Measurements from ENCODE around the gene DCAF16. TPM values are rescaled to one million over a fixed set of nuclear protein-coding genes. Genes with fewer than 3 reads are reported as not detected.
"Not testable (repeated sequence)": the region's sequence is repeated elsewhere in the genome, so short reads cannot be mapped to it uniquely, and the experiment has no call there.

DCAF16 gene
- 14.4 and 18.9 TPM in 2 replicates for total RNA-seq

DNA sequence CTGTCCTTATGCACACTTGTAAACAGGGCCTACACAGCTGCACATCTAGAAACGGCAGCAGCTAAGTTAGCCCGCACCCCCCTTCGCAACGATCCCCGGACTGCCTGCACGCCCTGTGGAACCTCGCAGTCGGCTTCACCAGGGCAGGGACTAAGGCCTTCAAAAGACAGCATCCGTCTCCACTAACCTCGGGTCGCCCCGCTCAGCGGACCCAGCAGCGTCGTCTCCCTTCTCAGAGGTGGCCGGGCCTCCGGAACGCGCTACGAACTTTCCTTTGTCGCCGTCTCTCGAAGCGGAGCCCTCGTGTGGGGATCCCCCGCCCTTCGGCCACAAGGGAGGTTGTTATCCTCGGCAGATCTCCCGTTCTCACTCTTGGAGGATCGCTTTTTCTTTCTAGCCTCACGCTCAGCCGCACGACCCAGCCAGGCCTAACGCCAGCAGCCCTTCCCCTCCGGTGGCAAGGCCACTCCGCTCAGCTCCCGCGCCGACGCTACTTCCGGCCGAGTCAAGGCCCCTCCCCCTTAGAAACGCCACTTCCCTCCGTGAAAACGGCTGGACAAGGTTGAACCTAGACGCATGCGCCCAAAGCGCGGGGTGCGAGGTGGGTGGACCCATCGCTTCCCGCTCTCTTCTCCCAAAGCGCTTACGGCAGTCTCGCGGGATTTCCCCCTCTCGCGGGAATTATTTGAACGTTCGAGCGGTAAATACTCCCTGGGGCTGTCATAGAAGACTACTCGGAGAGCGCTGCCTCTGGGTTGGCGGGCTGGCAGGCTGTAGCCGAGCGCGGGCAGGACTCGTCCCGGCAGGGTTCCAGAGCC is at the start of gene DCAF16, which contains the start of gene NCAPG:
Gene DCAF16 (minus strand): TSS at position 498 of the 818 bp plus-strand sequence. CDS start 6,616 bp downstream, outside the sequence.
Gene NCAPG (plus strand): TSS at position 720 of the 818 bp plus-strand sequence. CDS start 99 bp downstream, outside the sequence.
- peak; percentile 97 for DNase-seq (ENCODE audit: low read depth)

- no peak for DNase-seq (ENCODE audit: low read depth)
These were observed 49.3 kb upstream of the DCAF16 start for GRCh38 chr4:17859793-17860406.

GRCh38 chr4:17854036-17854435 is 43.5 kb upstream of the DCAF16 start:
- DNase-seq (ENCODE audit: low read depth): peak; percentile 41

DNA sequence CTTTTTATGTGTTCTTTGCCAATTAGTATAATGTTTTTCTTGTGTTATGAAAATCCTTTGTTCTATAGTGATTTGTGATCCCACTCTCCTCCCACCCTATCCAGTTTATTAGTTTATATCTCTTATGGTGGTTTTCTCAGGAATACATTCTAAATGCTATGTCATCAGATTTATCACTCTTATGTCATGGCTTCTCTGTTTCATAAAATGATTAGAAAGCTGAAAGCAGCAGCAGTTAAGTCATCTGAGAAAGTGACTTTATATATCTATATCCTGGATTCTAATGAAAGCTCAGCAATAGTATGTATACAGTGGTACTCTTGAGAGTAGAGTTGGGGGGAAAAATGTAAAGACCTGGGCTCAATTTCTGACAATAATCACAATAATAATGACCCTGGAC is 41.4 kb upstream of the DCAF16 start:
- DNase-seq (ENCODE audit: low read depth): no peak

- DNase-seq (ENCODE audit: low read depth): not testable (repeated sequence)
These were observed 39.7 kb upstream of the DCAF16 start for GRCh38 chr4:17850295-17850694.

DNA sequence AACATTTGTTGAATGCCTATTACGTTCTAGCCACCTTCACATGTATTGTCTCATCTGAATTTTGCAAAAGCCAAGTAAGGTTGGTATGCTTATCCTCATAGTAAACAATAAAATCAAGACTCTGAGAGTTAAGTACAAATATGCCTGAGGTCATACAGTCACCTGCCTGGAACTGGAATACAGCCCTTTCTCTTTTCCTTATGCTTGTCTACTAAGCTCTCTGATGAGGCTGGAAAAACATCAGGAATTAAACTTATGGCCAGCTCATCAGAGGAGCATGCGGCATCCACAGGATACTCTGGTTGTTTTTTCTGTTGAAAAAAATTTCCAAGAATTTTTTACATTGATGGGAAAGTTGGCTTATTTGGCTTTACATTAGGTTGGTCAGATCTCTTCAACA is 35.7 kb upstream of the DCAF16 start:
- DNase-seq (ENCODE audit: low read depth): peak; percentile 23

GRCh38 chr4:17823871-17824669 is 13.5 kb upstream of the DCAF16 start:
- peak; percentile 33 for DNase-seq (ENCODE audit: low read depth)

DNA sequence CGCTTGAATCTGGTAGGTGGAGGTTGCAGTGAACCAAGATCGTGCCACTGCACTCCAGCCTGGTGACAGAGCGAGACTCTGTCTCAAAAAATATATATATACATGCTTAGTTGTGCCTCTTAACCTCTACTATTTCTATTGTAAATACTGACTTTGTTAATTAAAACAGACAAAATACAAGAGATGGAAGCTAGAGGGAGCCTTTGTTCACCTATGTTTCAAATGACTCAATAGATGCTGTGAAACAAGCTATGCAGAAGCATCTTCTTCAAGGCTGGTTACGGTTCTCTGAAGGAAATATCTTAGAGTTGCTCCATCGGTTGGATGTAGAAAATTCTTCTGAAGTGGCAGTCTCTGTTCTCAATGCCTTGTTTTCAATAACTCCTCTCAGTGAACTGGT is 6.5 kb upstream of the DCAF16 start:
- peak; percentile 84 for DNase-seq (ENCODE audit: low read depth)

GRCh38 chr4:17816142-17816541 is 5.6 kb upstream of the DCAF16 start:
- DNase-seq (ENCODE audit: low read depth): no peak

- no peak for DNase-seq (ENCODE audit: low read depth)
These were observed 3.6 kb upstream of the DCAF16 start for GRCh38 chr4:17814140-17814539.

GRCh38 chr4:17812801-17813200 is 2.2 kb upstream of the DCAF16 start:
- no peak for DNase-seq (ENCODE audit: low read depth)

- no peak for DNase-seq (ENCODE audit: low read depth)
These were observed 1.6 kb upstream of the DCAF16 start for GRCh38 chr4:17812125-17812524.

DNA sequence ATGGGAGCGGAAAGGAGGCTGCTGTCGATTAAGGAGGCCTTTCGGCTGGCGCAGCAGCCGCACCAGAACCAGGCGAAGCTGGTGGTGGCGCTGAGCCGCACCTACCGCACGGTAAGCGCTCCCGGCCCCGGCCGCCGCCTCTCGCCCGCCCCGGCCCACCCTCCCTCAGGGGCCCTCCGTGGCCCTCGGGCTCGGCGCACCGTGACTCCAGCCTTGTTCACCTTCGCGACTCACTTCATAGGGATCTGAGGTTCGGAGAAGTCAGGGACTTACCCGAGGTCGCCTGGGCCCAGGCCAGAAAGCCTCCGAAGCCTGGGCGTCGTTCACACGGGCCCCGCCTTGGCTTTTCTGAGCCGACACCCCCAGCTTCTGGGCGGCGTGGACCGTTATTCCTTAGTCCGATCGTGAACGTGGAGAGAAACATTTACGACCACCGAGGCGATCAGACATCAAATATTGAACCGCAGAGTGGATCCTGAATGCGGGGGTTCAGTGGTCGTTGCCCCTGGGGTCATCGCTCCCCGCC is 584 bp upstream of the DCAF16 start:
- DNase-seq (ENCODE audit: low read depth): no peak

GRCh38 chr4:17809667-17810066 is 890 bp downstream of the DCAF16 start:
- DNase-seq (ENCODE audit: low read depth): no peak

- no peak for DNase-seq (ENCODE audit: low read depth)
These were observed 3.1 kb downstream of the DCAF16 start for GRCh38 chr4:17807446-17807845.

- no peak for DNase-seq (ENCODE audit: low read depth)
These were observed 4.9 kb downstream of the DCAF16 start for GRCh38 chr4:17805580-17806155.

DNA sequence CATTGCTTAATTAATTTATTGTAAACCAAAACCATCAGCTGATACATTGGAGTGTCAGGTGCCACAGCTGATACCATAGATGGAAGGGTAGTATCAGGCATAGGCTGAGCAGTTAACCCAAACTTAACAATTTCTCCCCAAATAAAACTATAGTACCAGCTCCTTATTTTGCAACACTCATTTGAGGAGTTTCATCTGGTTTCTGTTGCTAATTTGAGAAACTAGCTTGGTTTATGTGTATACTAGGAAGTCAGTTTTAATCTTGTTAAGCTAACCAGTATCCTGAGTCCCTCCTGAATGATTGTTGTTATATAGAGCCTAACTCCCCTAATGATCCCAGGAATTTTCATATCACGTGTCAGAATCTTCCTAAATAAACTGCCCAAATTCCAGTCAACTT is 12.7 kb downstream of the DCAF16 start:
- no peak for DNase-seq (ENCODE audit: low read depth)

GRCh38 chr4:17794730-17795129 is 15.8 kb downstream of the DCAF16 start:
- DNase-seq (ENCODE audit: low read depth): no peak

- DNase-seq (ENCODE audit: low read depth): peak; percentile 31
These were observed 21.6 kb downstream of the DCAF16 start for GRCh38 chr4:17788956-17789355.

DNA sequence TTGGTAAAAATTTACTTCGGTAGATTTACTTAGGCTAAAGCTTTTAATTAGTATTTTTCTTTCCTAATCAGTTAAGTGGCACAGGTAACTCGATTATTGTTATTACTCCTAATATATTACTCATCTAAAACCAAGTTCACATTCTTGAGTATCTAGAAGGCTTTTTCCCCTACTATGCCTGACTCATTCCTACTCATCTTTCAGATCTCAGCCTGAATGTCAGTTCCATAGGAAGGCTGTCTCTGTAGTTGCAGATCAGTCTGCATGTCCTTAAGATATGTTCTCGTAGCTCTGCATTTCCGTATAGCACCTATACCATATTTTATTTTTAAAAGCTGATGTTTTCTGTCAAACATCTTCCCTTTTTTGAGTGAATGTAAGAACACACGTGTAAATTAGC is 23.2 kb downstream of the DCAF16 start:
- DNase-seq (ENCODE audit: low read depth): peak; percentile 70

DNA sequence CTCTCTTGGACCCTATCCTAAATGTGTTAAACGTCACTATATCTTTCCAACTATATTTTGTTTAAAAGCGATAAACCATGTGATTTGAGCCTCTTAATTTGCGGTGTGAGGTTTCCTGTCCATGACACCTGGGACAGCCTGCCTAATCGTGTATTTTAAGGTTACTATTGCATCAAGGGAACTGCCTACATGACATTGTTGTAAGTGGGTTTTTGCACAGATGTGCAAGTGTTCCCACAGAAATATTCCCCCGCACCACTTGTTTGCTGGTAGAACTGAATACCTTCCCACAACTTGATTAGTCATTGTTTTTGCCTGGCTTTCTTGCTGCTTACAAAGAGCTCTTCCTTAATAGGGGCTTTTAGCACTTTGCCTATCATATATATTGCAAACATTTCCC is 24.0 kb downstream of the DCAF16 start:
- DNase-seq (ENCODE audit: low read depth): peak; percentile 61

DNA sequence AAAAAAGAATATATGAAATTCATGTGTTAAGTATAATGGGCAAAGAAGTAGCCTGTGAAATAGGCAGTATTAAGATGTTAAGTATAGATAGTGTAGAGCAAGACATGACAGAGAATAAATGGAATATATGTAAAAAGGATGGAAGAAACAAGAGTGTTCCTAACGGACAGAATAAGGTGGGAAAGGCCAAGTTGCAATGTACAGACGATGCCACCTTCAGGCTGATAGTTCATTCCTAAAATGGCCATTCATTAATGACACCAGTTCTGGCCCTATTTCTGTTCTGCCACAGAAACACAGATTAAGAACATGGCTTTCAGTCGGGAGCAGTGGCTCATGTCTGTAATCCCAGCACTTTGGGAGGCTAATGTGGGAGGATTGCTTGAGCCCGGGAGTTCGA is 24.7 kb downstream of the DCAF16 start:
- no peak for DNase-seq (ENCODE audit: low read depth)
